Liver (tissue), 3 donors: ENCODE data around the gene TMPRSS12.

Experiments used
- CTCF ChIP-seq: fragments of 150-350 bp; IDR thresholded peaks from 2 replicates; pipeline ENCODE4 v1.5.1; 2017; ENCODE audit warnings: improper control_type of control experiment, low read depth, low read length; ENCODE audit not compliant: missing input control
- FOXA1 ChIP-seq: IDR thresholded peaks from 2 replicates; pipeline ENCODE4 v1.6.1; 2016; ENCODE audit warnings: antibody characterized with exemption
- RAD21 ChIP-seq, 2 donors: IDR thresholded peaks; 2 replicates each; pipeline ENCODE4 v1.6.1; 2016; ENCODE audit warnings: antibody characterized with exemption in 2 of 2, mild to moderate bottlenecking in 2 of 2
- RXRA ChIP-seq, 2 donors: IDR thresholded peaks; 2 replicates each; pipeline ENCODE4 v1.6.1; 2017 to 2018; ENCODE audit warnings: antibody characterized with exemption in 2 of 2, mild to moderate bottlenecking in 1 of 2
- SP1 ChIP-seq: IDR thresholded peaks from 2 replicates; pipeline ENCODE4 v1.6.1; 2018; ENCODE audit warnings: antibody characterized with exemption, mild to moderate bottlenecking
- TAF1 ChIP-seq: conservative IDR thresholded peaks from 2 replicates; pipeline ENCODE4 v1.6.1; 2016; ENCODE audit warnings: antibody characterized with exemption, mild to moderate bottlenecking
- donor health status: healthy.
- donor health status: healthy.

GRCh38 chr12:50924131-50924438, 81.4 kb downstream of the TMPRSS12 start:
- TF ChIP-seq SP1 (no peak), RXRA (IDR thresholded peaks at IDR 0.05) (no peak), CTCF (no peak), FOXA1 (no peak), RAD21 (IDR thresholded peaks at IDR 0.05) (no peak), TAF1 (no peak)
